ENCODE results near the gene OR8B4.

DNA sequence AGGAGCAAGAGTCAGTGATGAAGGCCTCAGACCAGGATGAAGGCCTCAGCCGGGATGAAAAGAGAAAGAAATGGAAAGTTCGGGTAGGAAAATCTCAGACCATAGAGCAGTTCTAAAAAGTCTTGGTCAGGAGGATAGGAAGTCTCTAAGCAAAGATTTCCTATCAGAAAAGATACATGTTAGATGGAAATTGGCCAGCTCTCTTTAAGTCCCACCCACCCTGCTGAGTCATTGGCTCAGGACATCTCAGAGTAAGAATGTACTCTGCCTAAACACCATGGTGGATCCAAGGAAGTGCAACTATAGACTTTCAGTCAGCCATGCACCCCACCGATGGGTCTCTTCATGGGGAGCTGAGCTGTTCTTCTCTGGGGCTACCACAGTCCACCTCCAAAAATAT is 30.3 kb downstream of the OR8B4 start:
- TF ChIP-seq BHLHE40 (IDR thresholded peaks at IDR 0.05; ENCODE audit: borderline replicate concordance) (no peak), ELF4 (IDR thresholded peaks at IDR 0.05) (no peak)
